Activated CD4-positive, alpha-beta T cell treated with anti-CD3 and anti-CD28 coated beads, Interleukin-2, amount 50 U/mL, for 16 hours (primary cell): ENCODE measurements around the gene ARHGAP15.
A peak's percentile ranks its signal among the peaks of the same experiment; 100 is the strongest.

ENCODE experiments used
- DNase-seq: peaks from one replicate; pipeline ENCODE4 v3.0.0-alpha.2; 2020

The ARHGAP15 gene

GRCh38 chr2:143802871-143803650 lies 673.8 kb downstream of the ARHGAP15 start:
- peak; percentile 67 for DNase-seq

- DNase-seq, result no peak
These were observed 674.7 kb downstream of the ARHGAP15 start for GRCh38 chr2:143803936-143804335.

- no peak for DNase-seq
These were observed 676.4 kb downstream of the ARHGAP15 start for GRCh38 chr2:143805666-143806065.

- DNase-seq, result no peak
These were observed 678.0 kb downstream of the ARHGAP15 start for GRCh38 chr2:143807192-143807591.

- DNase-seq, result no peak
These were observed 678.5 kb downstream of the ARHGAP15 start for GRCh38 chr2:143807671-143808070.

GRCh38 chr2:143808166-143808565 lies 678.9 kb downstream of the ARHGAP15 start:
- no peak for DNase-seq

- DNase-seq, result no peak
These were observed 685.9 kb downstream of the ARHGAP15 start for GRCh38 chr2:143815082-143815481.

GRCh38 chr2:143816916-143817315 lies 687.7 kb downstream of the ARHGAP15 start:
- DNase-seq, result no peak
